Spleen (tissue), 7 donors: ENCODE results near the gene FAM131C.

Experiments
- CTCF ChIP-seq, 11 experiments: fragments of 200-600 bp in 7 of 11; fragments of 450-650 bp in 4 of 11; sonication (generic) in 4 of 11; IDR thresholded peaks in 8 of 11; conservative IDR thresholded peaks in 3 of 11; 1 replicate in 7 of 11; 2 replicates in 4 of 11; pipeline versions ENCODE4 v1.4.0 to v1.8.0; 2016 to 2021; ENCODE audit warnings: antibody characterized with exemption in 11 of 11, inconsistent platforms in 4 of 11, mild to moderate bottlenecking in 1 of 11
- POLR2AphosphoS5 ChIP-seq, 3 donors: sonication (generic); formaldehyde crosslinking; IDR thresholded peaks; one replicate each; pipeline ENCODE4 v1.5.1; 2017; ENCODE audit warnings: antibody characterized with exemption in 3 of 3
- donor health status: DM: no; HTN: no; CAD: no; lungs with moderate emphysema.
- donor health status: DM: no; HTN: no; CAD: no.
- donor health status: DM: no; HTN: no; CAD: no.

- TF ChIP-seq CTCF (IDR thresholded peaks at IDR 0.05 in 8 of 11, conservative IDR thresholded peaks at IDR 0.05 in 3 of 11) (no peak), POLR2AphosphoS5 (IDR thresholded peaks at IDR 0.05) (no peak)
These were observed 42.1 kb upstream of the FAM131C start for GRCh38 chr1:16115468-16115983.
